Adrenal gland (tissue), 12 donors: ENCODE data around the gene FBLN7. TPM values are rescaled to one million over a fixed set of nuclear protein-coding genes. Genes with fewer than 3 reads are reported as not detected.

Experiments
- DNase-seq, 7 donors: peaks; one replicate each; pipeline ENCODE4 v3.0.0-alpha.2; 2019 to 2020
- H3K27ac ChIP-seq, 5 donors: fragments of 200-600 bp; sonication (generic) in 4 of 5; 1 replicate in 3 of 5; 2 replicates in 2 of 5; pipeline versions ENCODE4 v1.5.1 to v1.8.0; 2016 to 2020; ENCODE audit warnings: mild to moderate bottlenecking in 1 of 5
- H3K27me3 ChIP-seq: fragments of 200-600 bp; 2 replicates; pipeline ENCODE4 v1.8.0; 2021
- H3K36me3 ChIP-seq, 2 donors: fragments of 200-600 bp; replicated peaks in 1 of 2; 1 replicate in 1 of 2; 2 replicates in 1 of 2; pipeline versions ENCODE4 v1.5.1 to v1.8.0; 2018 to 2022
- H3K4me1 ChIP-seq, 2 donors: fragments of 200-600 bp; replicated peaks in 1 of 2; 1 replicate in 1 of 2; 2 replicates in 1 of 2; pipeline versions ENCODE4 v1.5.1 to v1.8.0; 2018 to 2021
- H3K4me3 ChIP-seq, 4 donors: fragments of 200-600 bp; sonication (generic) in 3 of 4; one replicate each; pipeline ENCODE4 v1.5.1; 2016 to 2018
- H3K9me3 ChIP-seq, 3 donors: fragments of 200-600 bp; sonication (generic) in 1 of 3; replicated peaks in 1 of 3; 1 replicate in 2 of 3; 2 replicates in 1 of 3; pipeline versions ENCODE4 v1.5.1 to v1.8.0; 2016 to 2021
- CTCF ChIP-seq, 6 experiments: fragments of 450-650 bp in 4 of 6; fragments of 200-600 bp in 2 of 6; sonication (generic) in 1 of 6; IDR thresholded peaks; 1 replicate in 5 of 6; 2 replicates in 1 of 6; pipeline versions ENCODE4 v1.5.1 to v1.8.0; 2016 to 2021; ENCODE audit warnings: antibody characterized with exemption in 6 of 6, mild to moderate bottlenecking in 2 of 6, moderate library complexity in 1 of 6
- POLR2A ChIP-seq, 2 donors: fragments of 450-650 bp; IDR thresholded peaks; one replicate each; pipeline ENCODE4 v1.6.1; 2017; ENCODE audit warnings: antibody characterized with exemption in 2 of 2, mild to moderate bottlenecking in 2 of 2, moderate library complexity in 1 of 2
- WGBS, 4 donors: extraction: QIAGEN DNeasy Blood & Tissue Kit in 2 of 4; methylation state at CpG; one replicate each; pipeline versions ENCODE4 v1.1.5 to v1.1.7; 2013 to 2017; 5-methylcytosine and 5-hydroxymethylcytosine counted together
- intact Hi-C, 2 donors: fragments of 100-400 bp; cut with DNase I; formaldehyde crosslinking; loops; one replicate each; pipeline versions ENCODE4 v1.14.1 to v1.15.0; 2022 to 2023
- polyA plus RNA-seq, 3 donors: library from polyadenylated mRNA; stranded (reverse); fragments of 200-250 nt in 2 of 3; fragments of 350-450 nt in 1 of 3; fragmentation: Illumina TruSeq in 1 of 3; extraction: RNeasy Lipid Tissue Mini Kit (QIAGEN cat#74804) in 1 of 3; gene quantifications; one replicate each; pipeline ENCODE4 v1.2.3, GENCODE V29; 2013 to 2014
- total RNA-seq, 9 donors: library from RNA; depleted of rRNA in 4 of 9; stranded (reverse); fragments of >200 nt in 4 of 9; fragments of 120-200 nt in 1 of 9; fragmentation: NEBNext Ultra II Directional in 1 of 9; extraction: Animal tissue kit (Norgen Biotek cat#: 25700) in 1 of 9; gene quantifications; one replicate each; pipeline versions ENCODE4 v1.1.0 to v1.2.4, GENCODE V29; 2013 to 2023
- donor health status: healthy with polysubstance abuse.
- donor health status: Bipolar disorder and iron deficiency.
- donor health status: DM: yes; HTN: yes; CAD: no.
- donor health status: DM: no; HTN: no; CAD: no.
- donor health status: DM: no; HTN: no; CAD: no.
- donor health status: DM: yes; HTN: yes; CAD: no.

FBLN7 gene
- total and polyA plus RNA-seq, 12 donors, result 0.50 to 12.6 (median 6.4) TPM

GRCh38 chr2:112181571-112182290, 43.5 kb downstream of the FBLN7 start:
- Histone ChIP-seq H3K4me3 (no peak overlapping the region), H3K27ac (no peak overlapping the region), H3K27me3 (peaks cover 13% of the 10 kb centered on the region), H3K4me1 (no peaks in the 10 kb centered on the region), H3K9me3 (no peaks in the 10 kb centered on the region), H3K36me3 (no peaks in the 10 kb centered on the region)
- TF ChIP-seq POLR2A (IDR thresholded peaks at IDR 0.05) (no peak), CTCF (IDR thresholded peaks at IDR 0.05) (no peak)
- intact Hi-C loops, result no loop called here
- WGBS, 4 donors, result 24 to 33% (median 29%) methylated on average over 10 to 54 of the region's 54 CpGs
- DNase-seq, result no peak

DNA sequence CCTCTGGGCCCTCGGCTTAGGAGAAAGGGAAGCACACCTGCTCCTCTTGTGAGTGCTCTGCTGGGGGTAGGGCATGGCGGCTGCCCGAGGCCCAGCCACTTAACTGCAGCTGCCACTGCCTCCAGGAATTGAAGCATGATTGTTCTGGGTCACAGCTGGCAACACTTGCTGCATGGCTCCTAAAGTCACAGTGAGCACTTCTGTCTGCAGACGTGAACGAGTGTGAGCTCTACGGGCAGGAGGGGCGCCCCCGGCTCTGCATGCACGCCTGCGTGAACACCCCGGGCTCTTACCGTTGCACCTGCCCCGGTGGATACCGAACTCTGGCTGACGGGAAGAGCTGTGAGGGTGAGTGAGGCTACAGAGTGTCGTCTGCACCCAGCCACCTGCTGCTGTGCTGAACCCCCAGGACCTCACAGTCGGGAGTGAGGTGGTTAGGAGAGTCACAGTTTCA, 44.4 kb downstream of the FBLN7 start:
- intact Hi-C loops, result no loop called here
- TF ChIP-seq POLR2A (IDR thresholded peaks at IDR 0.05) (no peak), CTCF (IDR thresholded peaks at IDR 0.05) (no peak)
- 82 to 93% (median 88%) methylated on average over 13 to 17 of the region's 17 CpGs for WGBS, 4 donors
- no peak overlapping the region for H3K27ac ChIP-seq
- no peaks in the 10 kb centered on the region for H3K9me3 ChIP-seq
- H3K4me1 ChIP-seq, result no peaks in the 10 kb centered on the region
- no peak for DNase-seq
- no peaks in the 10 kb centered on the region for H3K36me3 ChIP-seq
- peaks cover 13% of the 10 kb centered on the region for H3K27me3 ChIP-seq
- no peak overlapping the region for H3K4me3 ChIP-seq

- Histone ChIP-seq H3K4me1 (no peaks in the 10 kb centered on the region), H3K27ac (no peak overlapping the region), H3K36me3 (no peaks in the 10 kb centered on the region), H3K27me3 (peaks cover 13% of the 10 kb centered on the region), H3K9me3 (no peaks in the 10 kb centered on the region), H3K4me3 (no peak overlapping the region)
- no peak for DNase-seq
- WGBS, 4 donors, result 87 to 95% (median 91%) methylated on average over 8 of the region's 8 CpGs
- intact Hi-C loops, result no loop called here
- TF ChIP-seq POLR2A (IDR thresholded peaks at IDR 0.05) (no peak), CTCF (IDR thresholded peaks at IDR 0.05) (no peak)
Observed at GRCh38 chr2:112183327-112184025, 45.3 kb downstream of the FBLN7 start.

- TF ChIP-seq CTCF (IDR thresholded peaks at IDR 0.05), result no peak
- no peak for TF ChIP-seq POLR2A (IDR thresholded peaks at IDR 0.05)
- no peak for DNase-seq
- Histone ChIP-seq H3K27me3 (peaks cover 13% of the 10 kb centered on the region), H3K36me3 (no peaks in the 10 kb centered on the region), H3K9me3 (no peaks in the 10 kb centered on the region), H3K4me1 (no peaks in the 10 kb centered on the region), H3K4me3 (no peak overlapping the region), H3K27ac (no peak overlapping the region)
- 86 to 100% (median 95%) methylated on average over 3 to 8 of the region's 8 CpGs for WGBS, 4 donors
- intact Hi-C loops, result no loop called here
Observed at GRCh38 chr2:112184121-112184520, 45.9 kb downstream of the FBLN7 start.
